Progenitor cell of endocrine pancreas (in vitro differentiated cells): ENCODE measurements around the gene TAS2R39. TPM values are rescaled to one million over a fixed set of nuclear protein-coding genes. Genes with fewer than 3 reads are reported as not detected.
"Not testable (repeated sequence)": the region's sequence is repeated elsewhere in the genome, so short reads cannot be mapped to it uniquely, and the experiment has no call there.

Experiments
- DNase-seq: peaks from one replicate; pipeline ENCODE4 v3.0.0; 2021; ENCODE audit warnings: low spot score; ENCODE audit not compliant: unreplicated experiment
- H3K27ac Mint-ChIP-seq: 2 replicates; pipeline ENCODE4 v1.8.0; 2021; ENCODE audit warnings: mild to moderate bottlenecking, moderate library complexity, mixed read lengths
- H3K27me3 Mint-ChIP-seq: 2 replicates; pipeline ENCODE4 v1.8.0; 2021; ENCODE audit warnings: mixed read lengths
- H3K36me3 Mint-ChIP-seq: 2 replicates; pipeline ENCODE4 v1.8.0; 2022; ENCODE audit warnings: mixed read lengths; ENCODE audit not compliant: insufficient read depth
- H3K4me1 Mint-ChIP-seq: 2 replicates; pipeline ENCODE4 v1.8.0; 2021; ENCODE audit warnings: low read depth, mixed read lengths
- H3K4me3 Mint-ChIP-seq: 2 replicates; pipeline ENCODE4 v1.8.0; 2021; ENCODE audit warnings: low read depth, mild to moderate bottlenecking, moderate library complexity, mixed read lengths
- H3K9me3 Mint-ChIP-seq: 2 replicates; pipeline ENCODE4 v1.8.0; 2021; ENCODE audit warnings: low read depth, mixed read lengths
- long read RNA-seq: library from polyadenylated mRNA; unstranded; transcript quantifications from one replicate; pipeline ENCODE4 v2.0.0, GENCODE V29; 2020
- total RNA-seq: library from RNA; stranded (reverse); gene quantifications from 2 replicates; pipeline ENCODE4 v1.2.1, GENCODE V29; 2021
- TF ChIP-seq, protein P1 (sequence below): fragments of 200-600 bp; sonication (generic); IDR thresholded peaks from one replicate; pipeline ENCODE4 v1.5.0; 2021; ENCODE audit warnings: antibody characterized with exemption, mild to moderate bottlenecking; ENCODE audit not compliant: unreplicated experiment

The TAS2R39 gene
- not detected in 2 replicates for total RNA-seq
- long read RNA-seq: 0 reads

DNA sequence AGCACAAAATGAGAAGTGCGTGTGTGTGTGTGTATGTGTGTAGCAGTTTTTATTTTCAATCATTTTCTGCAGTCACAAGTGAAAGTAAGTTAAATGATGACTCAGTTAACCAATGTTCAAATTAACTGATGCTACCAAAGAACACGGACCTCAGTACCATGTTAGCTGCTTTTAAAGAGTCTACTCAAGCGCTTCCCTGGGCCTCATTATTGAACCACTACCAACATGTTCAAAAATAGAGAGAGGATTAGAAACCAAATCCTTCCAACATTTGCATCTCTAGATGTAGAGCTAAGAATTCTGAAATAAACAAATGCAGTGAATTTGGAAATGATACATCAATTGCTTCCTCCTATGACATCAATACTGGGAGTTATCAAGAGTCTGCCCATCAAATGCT lies at the start of gene TAS2R39:
TAS2R39 (plus strand) TSS at position 396 of the 400 bp plus-strand sequence; CDS start at position 396, 0 bp downstream.
- DNase-seq: no peak
- Mint-ChIP-seq H3K4me1 (no peaks in the 10 kb centered on the region), H3K27me3 (no peaks in the 10 kb centered on the region), H3K4me3 (no peak within 1 kb of the TSS), H3K27ac (no peak within 1 kb of the TSS), H3K9me3 (peaks cover 8% of the 10 kb centered on the region), H3K36me3 (no peaks in the 10 kb centered on the region)
- TF ChIP-seq, protein P1, sequence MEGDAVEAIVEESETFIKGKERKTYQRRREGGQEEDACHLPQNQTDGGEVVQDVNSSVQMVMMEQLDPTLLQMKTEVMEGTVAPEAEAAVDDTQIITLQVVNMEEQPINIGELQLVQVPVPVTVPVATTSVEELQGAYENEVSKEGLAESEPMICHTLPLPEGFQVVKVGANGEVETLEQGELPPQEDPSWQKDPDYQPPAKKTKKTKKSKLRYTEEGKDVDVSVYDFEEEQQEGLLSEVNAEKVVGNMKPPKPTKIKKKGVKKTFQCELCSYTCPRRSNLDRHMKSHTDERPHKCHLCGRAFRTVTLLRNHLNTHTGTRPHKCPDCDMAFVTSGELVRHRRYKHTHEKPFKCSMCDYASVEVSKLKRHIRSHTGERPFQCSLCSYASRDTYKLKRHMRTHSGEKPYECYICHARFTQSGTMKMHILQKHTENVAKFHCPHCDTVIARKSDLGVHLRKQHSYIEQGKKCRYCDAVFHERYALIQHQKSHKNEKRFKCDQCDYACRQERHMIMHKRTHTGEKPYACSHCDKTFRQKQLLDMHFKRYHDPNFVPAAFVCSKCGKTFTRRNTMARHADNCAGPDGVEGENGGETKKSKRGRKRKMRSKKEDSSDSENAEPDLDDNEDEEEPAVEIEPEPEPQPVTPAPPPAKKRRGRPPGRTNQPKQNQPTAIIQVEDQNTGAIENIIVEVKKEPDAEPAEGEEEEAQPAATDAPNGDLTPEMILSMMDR: no peak

DNA sequence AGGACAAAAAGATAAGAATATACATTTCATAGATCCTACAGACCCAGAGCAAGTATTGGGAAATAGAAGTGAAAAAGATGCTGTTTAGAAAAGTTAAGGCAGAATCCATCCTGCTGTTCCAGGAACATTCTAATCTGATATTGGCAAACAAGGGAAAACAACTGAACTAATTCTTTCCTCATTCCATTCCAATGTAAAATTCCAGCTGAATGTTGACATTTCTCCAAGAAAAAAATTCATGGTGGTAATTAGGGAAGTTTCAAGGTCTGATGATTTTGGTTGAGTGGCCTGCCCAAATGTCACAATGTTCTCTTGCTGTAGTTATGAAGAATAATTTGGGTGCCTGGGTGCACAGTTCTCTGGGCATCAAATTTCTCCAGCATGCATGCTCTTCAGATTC lies 36.1 kb upstream of the TAS2R39 start:
- H3K4me3 Mint-ChIP-seq: no peak overlapping the region
- no peaks in the 10 kb centered on the region for H3K4me1 Mint-ChIP-seq
- H3K27me3 Mint-ChIP-seq: no peaks in the 10 kb centered on the region
- TF ChIP-seq, protein P1: no peak
- H3K36me3 Mint-ChIP-seq: no peaks in the 10 kb centered on the region
- no peak for DNase-seq
- no peak overlapping the region for H3K27ac Mint-ChIP-seq
- H3K9me3 Mint-ChIP-seq: peaks cover 13% of the 10 kb centered on the region

DNA sequence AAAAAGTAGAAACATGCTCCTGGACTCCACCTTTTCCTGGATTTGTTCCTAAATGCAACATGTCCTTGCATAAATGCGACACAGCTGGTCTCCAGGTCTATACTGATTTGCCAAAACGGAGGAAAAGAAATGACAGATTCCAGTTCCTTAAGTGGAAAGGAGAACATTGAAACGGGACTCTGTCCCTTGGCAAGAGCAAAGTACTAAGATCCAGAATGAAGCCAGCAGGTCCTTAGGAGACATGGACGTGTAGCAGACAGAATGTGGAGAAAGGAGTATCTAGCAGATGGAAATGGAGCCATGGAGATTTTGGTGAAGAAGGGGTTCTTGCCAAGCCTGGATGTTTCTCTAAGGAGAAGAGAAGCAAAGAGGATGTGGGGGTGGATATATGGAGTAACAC lies 35.2 kb upstream of the TAS2R39 start:
- no peak overlapping the region for H3K4me3 Mint-ChIP-seq
- H3K4me1 Mint-ChIP-seq: no peaks in the 10 kb centered on the region
- H3K27me3 Mint-ChIP-seq: no peaks in the 10 kb centered on the region
- H3K9me3 Mint-ChIP-seq: peaks cover 13% of the 10 kb centered on the region
- TF ChIP-seq, protein P1: no peak
- no peak for DNase-seq
- no peak overlapping the region for H3K27ac Mint-ChIP-seq
- no peaks in the 10 kb centered on the region for H3K36me3 Mint-ChIP-seq

DNA sequence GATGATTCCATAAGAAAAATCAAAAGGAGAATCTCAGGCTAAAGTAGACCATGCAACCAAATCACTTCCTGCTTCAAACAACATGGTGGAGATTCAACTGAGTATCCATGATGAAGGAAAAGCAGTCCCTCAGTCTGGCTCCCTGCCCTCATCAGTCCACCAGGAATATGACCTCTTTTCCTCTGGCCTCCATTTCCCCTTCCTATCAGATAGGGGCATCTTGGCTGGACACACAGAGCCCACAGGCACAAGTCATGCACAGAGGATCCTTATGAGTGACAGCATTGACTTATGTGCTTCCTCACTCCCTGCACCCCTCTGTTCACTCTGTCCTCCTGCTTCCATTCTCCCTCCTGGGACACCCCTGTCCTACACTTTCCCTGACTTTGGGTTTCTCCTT lies 34.6 kb upstream of the TAS2R39 start:
- Mint-ChIP-seq H3K27ac (no peak overlapping the region), H3K4me3 (no peak overlapping the region), H3K9me3 (peaks cover 12% of the 10 kb centered on the region), H3K36me3 (no peaks in the 10 kb centered on the region), H3K27me3 (no peaks in the 10 kb centered on the region), H3K4me1 (no peaks in the 10 kb centered on the region)
- TF ChIP-seq, protein P1: no peak
- no peak for DNase-seq

DNA sequence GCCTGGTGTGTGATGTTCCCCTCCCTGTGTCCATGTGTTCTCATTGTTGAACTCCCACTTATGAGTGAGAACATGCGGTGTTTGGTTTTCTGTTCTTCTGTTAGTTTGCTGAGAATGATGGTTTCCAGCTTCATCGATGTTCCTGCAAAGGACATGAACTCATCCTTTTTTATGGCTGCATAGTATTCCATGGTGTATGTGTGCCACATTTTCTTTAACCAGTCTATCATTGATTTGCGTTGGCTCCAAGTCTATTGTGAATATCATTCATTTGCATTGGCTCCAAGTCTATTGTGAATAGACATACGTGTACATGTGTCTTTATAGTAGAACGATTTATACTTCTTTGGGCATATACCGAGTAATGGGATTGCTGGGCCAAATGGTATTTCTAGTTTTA lies 32.5 kb upstream of the TAS2R39 start:
- not testable (repeated sequence) for H3K4me1 Mint-ChIP-seq, DNase-seq, H3K27ac Mint-ChIP-seq, H3K36me3 Mint-ChIP-seq, H3K27me3 Mint-ChIP-seq, H3K4me3 Mint-ChIP-seq
- H3K9me3 Mint-ChIP-seq: peaks cover 10% of the 10 kb centered on the region

DNA sequence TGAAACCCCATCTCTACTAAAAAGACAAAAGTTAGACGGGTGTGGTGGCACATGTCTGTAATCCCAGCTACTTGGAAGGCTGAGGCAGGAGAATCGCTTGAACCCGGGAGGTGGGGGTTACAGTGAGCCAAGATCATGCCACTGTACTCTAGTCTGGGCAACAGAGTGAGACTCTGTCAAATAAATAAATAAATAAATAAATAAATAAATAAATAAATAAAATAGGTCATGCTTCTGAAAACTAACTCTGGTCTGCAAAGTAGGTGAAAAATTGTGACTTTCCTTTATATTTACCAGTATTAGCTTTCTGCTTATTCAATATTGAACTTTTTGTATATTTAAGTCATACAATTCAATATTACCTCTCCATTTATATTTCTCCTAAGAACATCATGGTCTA lies 24.6 kb upstream of the TAS2R39 start:
- not testable (repeated sequence) for H3K36me3 Mint-ChIP-seq, H3K9me3 Mint-ChIP-seq, H3K4me3 Mint-ChIP-seq, H3K4me1 Mint-ChIP-seq, H3K27ac Mint-ChIP-seq, DNase-seq, H3K27me3 Mint-ChIP-seq
